H1 (cell line): Measurements from ENCODE around the gene MROH8. TPM values are rescaled to one million over a fixed set of nuclear protein-coding genes. Genes with fewer than 3 reads are reported as not detected.

Experiments
- BRCA1 ChIP-seq: IDR thresholded peaks from 2 replicates; pipeline ENCODE4 v1.6.1; 2012; ENCODE audit warnings: low read depth, low read length, improper control_type of control experiment
- CHD7 ChIP-seq: fragments of 300-600 bp; sonication (generic); IDR thresholded peaks from 2 replicates; pipeline ENCODE4 v1.7.1; 2012; ENCODE audit warnings: low read length, moderate library complexity, mild to moderate bottlenecking, inconsistent platforms; ENCODE audit not compliant: insufficient replicate concordance
- CTBP2 ChIP-seq: IDR thresholded peaks from 2 replicates; pipeline ENCODE4 v1.7.0; 2011; ENCODE audit warnings: borderline replicate concordance, mild to moderate bottlenecking, moderate library complexity, mixed read lengths, low read length; ENCODE audit not compliant: insufficient read depth, insufficient read length
- JUND ChIP-seq: IDR thresholded peaks from 2 replicates; pipeline ENCODE4 v1.6.1; 2011; ENCODE audit warnings: mild to moderate bottlenecking, improper control_type of control experiment, low read length
- PHF8 ChIP-seq: fragments of 200-600 bp; sonication (generic); conservative IDR thresholded peaks from 2 replicates; pipeline ENCODE4 v1.7.1; 2012; ENCODE audit warnings: low read depth, mild to moderate bottlenecking, inconsistent platforms, low read length, moderate library complexity
- SP1 ChIP-seq: IDR thresholded peaks from 2 replicates; pipeline ENCODE4 v1.6.1; 2011; ENCODE audit warnings: low read depth, low read length
- SRF ChIP-seq: IDR thresholded peaks from 2 replicates; pipeline ENCODE4 v1.6.1; 2011; ENCODE audit warnings: mild to moderate bottlenecking, low read depth, low read length, moderate library complexity
- TBP ChIP-seq: IDR thresholded peaks from 2 replicates; pipeline ENCODE4 v1.6.1; 2011; ENCODE audit warnings: low read depth, low read length, improper control_type of control experiment
- USF2 ChIP-seq: IDR thresholded peaks from 2 replicates; pipeline ENCODE4 v1.6.1; 2011; ENCODE audit warnings: low read length, improper control_type of control experiment
- polyA plus RNA-seq, 7 experiments: library from polyadenylated mRNA; depleted of rRNA in 3 of 7; stranded (reverse) in 5 of 7; unstranded in 2 of 7; fragments of >200 nt in 5 of 7; fragments of 200-250 nt in 2 of 7; gene quantifications; 1 replicate in 5 of 7; 2 replicates in 1 of 7; 4 replicates in 1 of 7; pipeline versions ENCODE4 v1.2.1 to v1.2.3, GENCODE V29; 2011 to 2013; ENCODE audit warnings: missing spikeins in 2 of 7, mixed read lengths in 2 of 7
- total RNA-seq: library from RNA; stranded (reverse); fragmentation: NEBNext Ultra II Directional; extraction: Animal tissue kit (Norgen Biotek cat#: 25700); gene quantifications from 2 replicates; pipeline ENCODE4 v1.2.1, GENCODE V29; 2021

Gene MROH8
- total and polyA plus RNA-seq, 2 of the 8 experiments (the other 6 are each of a cell fraction or from before 2014, with no cell fraction given), result 0.50 to 0.86 TPM

- TF ChIP-seq CHD7, result no peak
- no peak for TF ChIP-seq PHF8
- TF ChIP-seq BRCA1, result no peak
- TF ChIP-seq SRF, result no peak
- no peak for TF ChIP-seq JUND
- TF ChIP-seq SP1, result no peak
- no peak for TF ChIP-seq TBP
- no peak for TF ChIP-seq CTBP2
- no peak for TF ChIP-seq USF2
Measured at GRCh38 chr20:37218441-37218840, 39.1 kb upstream of the MROH8 start (continued).
